Brain pericyte (primary cell): ENCODE measurements around the gene PHETA2.

Source experiments
- DNase-seq: peaks from one replicate; pipeline ENCODE4 v3.0.0-alpha.2; 2012; ENCODE audit warnings: low read depth, low spot score

PHETA2 gene, protein sequence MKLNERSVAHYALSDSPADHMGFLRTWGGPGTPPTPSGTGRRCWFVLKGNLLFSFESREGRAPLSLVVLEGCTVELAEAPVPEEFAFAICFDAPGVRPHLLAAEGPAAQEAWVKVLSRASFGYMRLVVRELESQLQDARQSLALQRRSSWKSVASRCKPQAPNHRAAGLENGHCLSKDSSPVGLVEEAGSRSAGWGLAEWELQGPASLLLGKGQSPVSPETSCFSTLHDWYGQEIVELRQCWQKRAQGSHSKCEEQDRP

DNA sequence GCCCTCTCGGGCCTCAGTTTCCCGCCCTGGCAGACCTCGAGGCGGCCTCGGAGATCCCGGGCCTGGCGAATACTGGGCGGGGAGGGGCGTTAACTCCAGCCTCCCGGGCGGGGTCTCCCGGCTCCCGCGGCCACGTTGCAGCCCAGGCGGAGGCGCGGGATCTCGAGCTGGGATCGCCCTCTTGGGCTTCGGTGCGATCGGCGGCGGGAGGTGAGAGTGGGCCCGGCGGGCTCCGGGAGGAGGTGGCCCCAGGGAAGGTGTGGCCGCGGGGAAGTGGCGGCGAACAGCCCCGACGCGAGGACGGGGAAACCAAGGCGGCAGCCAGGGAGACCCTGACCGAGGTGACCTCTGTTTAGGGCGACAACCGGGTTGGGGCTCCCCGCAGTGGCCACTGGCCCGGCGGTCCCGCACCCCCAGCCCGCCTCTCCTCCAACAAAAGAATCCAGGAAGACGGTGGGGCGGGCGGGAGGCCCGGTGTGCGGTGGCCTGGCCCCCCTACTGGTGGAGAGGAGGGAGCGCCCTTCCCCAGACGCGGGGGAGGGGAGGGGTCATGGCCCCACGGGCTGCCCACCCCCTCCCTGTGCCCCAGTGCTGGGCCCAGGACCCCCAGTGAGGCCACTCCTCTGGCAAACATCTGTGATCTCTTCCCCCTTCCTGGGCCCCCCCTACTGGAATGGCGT lies at the start of gene PHETA2:
Gene PHETA2, plus strand, starts transcription at position 117 of the 680 bp plus-strand sequence. CDS start 3,046 bp downstream, outside the sequence.
- no peak for DNase-seq

DNA sequence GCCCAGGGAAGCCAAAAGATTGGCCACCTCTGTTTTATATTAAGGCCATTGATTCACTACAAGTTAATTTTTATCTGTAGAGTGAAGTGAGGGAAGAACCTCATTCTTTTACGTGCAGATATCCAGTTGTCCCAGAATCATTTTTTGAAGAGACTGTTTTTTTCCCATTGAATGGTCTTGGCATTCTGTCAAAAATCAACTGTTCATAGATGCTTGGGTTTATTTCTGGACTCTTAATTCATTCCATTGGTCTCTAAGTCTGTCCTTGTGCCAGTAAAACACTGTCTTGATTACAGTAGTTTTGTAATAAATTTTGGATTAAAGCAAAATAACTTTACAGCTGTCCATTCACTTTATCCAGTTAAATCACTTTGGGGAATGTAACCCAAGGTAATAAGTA lies 48.6 kb upstream of the PHETA2 start:
- DNase-seq, result no peak

DNA sequence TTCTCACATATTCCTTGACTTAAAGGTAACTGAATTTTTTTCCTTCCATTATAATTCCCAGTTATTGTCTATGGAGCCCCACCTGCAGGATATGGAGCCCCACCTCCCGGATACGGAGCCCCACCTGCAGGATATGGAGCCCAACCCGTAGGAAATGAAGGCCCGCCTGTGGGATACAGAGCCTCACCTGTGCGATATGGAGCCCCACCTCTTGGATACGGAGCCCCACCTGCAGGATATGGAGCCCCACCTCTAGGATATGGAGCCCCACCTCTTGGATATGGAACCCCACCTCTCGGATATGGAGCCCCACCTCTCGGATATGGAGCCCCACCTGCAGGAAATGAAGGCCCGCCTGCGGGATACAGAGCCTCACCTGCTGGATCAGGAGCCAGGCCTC lies 47.3 kb upstream of the PHETA2 start:
- no peak for DNase-seq

DNA sequence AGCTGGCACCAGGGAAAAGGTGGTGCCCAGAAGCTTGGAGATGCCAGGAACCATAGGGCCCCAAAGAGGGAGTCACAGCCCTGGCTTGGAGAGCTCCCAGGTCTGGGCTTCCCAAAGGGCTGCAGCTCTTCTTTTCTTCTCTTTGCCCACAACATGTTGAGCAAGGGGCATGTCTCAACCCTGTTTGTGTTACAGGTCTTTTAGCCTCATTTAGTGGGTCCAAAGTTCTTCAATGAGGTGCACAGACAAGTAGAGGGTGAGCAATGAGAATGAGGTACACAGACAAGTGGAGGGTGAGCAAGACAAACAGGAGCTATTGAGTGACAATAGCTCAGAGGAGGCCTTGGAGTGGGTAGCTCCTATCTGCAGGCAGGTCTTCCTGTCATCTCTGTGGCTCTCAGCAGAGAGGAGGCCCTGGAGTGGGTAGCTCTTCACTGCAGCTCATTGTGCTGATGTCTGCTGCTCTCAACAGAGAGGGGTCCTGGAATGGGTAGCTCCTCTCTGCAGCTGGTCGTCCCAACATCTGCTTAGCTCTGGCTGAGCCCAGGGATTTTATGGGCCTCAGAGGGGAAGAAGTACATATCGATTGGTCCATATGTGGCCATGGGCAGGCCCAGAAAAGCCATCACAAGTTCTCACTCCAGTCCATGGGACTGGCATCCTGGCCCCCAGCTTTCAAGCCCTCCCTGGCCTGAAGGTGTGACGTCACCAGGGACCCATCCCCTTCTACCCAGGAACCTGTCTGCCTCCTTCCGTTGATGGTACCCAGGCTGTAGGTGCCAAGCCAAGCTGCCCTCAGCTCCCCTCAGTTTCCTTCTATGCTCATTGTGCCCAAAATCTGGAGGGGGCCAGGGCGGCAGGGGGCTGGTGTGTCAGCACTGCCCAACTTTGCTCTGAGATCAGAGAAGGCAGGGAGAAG lies 40.5 kb upstream of the PHETA2 start:
- no peak for DNase-seq

DNA sequence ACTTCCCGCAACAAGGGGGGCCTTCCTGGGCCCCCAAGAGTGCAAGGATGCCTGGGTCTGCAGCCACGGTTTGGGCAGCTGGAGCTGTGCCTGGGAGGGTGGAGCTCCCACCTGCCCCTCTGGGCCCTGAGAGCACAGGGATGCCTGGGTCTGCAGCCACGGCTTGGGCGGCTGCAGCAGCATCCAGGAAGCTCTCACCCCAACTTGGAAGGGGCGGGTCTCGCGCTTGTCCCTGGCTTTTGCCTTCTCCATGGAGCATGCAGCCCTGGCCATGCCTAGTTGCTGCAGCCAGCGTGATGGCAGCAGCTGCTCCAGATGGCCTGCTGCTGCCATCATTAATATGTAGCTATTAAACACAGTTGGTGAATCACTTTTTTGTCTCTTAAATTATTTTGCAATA lies 38.8 kb upstream of the PHETA2 start:
- no peak for DNase-seq

DNA sequence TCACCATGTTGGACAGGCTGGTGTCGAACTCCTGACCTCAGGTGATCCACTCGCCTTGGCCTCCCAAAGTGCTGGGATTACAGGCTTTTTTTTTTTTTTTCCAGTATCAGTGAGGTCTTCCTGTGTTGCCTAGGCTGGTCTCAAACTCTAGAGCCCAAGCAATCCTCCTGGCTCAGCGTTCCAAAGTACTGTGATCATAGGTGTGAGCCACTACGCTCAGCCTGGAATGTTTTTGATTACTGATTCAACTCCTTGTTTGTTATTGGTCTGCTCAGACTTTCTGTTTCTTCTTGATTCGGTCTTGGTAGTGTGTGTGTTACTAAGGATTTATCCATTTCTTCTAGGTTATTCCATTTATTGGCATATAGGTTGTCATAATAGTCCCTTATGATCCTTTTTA lies 34.8 kb upstream of the PHETA2 start:
- no peak for DNase-seq

DNA sequence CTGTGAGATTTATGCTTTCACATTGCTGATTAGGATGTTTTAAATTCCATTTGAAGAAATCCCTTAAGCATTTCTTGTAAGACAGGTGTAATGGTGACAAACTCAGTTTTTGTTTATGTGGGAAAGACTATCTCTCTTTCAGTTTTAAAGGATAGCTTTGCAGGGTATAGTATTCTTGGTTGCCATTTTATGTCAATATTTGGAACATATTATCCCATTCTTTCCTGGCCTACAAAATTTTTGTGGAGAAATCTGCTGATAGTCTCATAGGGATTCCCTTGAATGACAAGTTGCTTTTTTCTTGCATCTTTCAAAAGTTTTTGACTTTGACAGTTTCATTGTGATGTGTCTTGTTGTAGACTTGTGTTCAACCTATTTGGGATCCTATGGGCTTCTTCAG lies 32.3 kb upstream of the PHETA2 start:
- no peak for DNase-seq

DNA sequence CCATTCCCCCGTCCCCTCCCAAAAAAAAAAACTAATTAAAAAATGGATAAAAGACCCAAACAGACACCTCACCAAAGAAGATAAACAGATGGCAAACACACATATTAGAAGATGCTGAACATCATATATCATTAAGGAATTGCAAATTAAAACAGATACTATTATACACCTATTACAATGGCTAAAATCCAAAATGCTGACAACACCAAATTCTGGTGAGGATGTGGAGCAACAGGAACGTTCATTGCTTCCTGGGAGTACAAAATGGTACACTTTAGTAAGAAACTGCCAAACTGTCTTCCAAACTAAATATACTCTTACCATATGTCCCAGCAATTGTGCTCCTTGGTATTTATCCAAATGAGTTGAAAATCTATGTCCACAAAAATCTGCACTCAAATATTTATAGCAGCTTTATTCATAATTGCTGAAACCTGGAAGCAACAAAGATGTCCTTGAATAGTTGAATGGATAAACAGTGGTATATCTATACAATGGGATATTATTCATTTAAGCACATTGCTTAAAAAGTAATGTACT lies 23.3 kb upstream of the PHETA2 start:
- no peak for DNase-seq

DNA sequence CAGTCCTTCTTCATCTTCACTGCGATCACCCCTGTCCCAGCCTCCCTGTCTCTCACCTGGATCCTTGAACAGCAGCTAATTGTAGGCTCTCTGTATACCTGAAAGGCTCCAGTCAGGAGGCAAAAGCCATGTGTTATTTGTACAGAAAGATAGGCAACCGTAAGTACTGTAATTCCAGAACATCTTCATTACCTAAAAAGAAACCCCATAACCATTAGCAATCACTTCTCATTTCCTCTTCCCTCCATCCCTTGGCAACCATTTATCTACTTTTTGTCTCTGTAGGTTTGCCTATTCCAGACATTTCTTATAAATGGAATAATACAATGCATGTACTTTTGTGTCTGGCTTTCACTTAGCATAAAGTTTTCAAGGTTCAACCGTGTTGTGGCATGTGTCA lies 21.3 kb upstream of the PHETA2 start:
- DNase-seq, result no peak

DNA sequence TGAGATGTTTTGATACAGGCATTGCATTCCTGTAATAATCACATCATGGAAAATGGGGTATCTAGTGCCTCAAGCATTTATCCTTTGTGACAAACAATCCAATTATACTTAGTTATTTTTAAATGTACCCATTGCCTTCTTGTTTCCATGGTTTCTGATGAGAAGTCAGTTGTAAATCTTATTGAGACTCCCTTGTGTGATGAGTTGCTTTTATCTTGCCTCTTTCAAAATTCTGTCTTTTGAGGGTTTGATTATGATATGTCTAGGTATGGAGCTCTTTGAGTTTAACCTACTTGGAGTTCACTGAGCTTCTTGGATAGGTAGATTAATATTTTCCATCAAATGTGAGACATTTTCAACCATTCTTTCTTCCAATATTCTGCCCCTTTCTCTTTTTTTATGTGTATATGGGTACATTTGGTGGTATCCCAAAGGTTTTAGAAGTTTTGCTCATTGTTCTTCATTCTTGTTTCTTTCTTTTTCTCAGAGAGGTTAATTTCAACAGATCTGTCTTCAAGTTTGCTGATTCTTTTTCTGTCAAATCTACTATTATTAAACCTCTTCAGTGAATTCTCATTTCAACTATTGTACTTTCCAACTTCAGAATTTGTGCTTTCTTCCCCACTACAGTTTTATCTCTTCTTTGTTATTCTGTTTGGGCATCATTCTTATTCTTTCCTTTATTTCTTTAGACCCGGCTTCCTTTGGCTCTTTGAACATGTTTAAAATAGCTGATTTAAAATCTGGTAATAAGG lies 17.1 kb upstream of the PHETA2 start:
- no peak for DNase-seq

DNA sequence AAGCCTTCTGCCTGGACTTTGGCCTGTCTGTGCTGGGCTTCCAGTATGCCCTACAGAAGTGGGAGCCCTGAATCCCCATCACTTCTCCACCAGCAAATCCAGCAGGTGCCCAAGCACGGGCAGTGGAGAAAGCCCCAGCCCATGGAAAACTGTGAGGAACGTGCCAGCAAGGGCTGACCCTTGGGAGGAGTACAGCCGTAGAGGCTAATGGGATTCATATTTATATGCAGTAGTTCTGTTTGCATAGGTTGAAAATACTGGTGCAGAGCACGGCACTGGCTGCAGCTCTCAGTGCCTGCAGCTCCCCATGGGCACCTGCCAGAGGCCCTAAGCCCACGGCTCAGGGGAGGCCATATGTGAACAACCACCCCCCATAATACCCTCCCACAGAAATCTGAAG lies 13.6 kb upstream of the PHETA2 start:
- DNase-seq, result no peak

DNA sequence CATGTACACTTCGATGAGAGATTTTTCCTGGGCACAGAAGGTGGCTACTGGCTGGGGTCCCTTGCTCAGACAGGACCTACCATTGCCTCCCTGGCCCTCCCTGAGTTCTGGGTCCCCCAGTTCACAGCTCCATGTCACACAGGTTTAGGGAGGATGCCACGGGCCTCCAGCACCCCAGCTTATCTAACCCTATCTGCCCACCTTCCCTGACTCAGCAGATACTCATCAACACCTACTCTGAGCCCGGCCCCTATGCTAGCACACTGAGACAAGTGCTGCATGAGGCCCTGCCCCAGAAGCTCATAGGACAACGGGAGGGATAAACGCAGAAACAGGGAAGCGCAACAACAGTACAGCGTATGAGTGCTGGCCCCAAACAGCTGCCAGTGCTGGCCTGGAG lies 13.0 kb upstream of the PHETA2 start:
- no peak for DNase-seq

DNA sequence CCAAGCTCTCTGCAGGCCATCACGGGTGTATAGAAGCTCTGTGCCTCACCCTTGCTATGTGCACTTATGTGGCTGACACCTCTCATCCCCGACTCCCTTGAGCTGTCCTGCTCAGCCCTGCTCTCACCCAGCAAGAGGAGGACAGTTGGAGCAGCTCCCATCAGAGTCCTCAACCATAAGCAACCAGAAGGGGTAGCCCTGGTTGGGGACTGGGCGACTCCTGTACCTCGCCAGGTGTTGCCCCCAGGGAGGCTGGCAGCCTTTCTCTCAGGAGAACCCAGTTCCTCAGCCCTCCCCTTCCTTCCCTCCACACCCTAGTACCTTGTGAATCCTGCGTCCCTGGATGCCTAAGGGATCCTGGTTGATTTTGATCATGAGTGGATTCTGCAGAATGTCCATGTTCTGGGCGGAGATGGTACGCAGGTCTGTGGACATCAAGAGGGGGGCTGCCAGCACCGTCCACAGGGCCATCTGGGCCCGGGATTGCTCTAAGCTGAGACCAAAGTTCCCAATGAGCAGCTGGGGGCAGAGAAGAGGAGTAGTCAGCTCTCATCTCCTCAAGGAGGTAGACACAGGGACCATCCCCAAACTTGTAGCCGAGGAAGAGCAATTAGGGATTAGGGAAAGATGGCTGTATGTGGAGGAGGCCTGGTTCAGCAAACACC lies 11.4 kb upstream of the PHETA2 start:
- no peak for DNase-seq

DNA sequence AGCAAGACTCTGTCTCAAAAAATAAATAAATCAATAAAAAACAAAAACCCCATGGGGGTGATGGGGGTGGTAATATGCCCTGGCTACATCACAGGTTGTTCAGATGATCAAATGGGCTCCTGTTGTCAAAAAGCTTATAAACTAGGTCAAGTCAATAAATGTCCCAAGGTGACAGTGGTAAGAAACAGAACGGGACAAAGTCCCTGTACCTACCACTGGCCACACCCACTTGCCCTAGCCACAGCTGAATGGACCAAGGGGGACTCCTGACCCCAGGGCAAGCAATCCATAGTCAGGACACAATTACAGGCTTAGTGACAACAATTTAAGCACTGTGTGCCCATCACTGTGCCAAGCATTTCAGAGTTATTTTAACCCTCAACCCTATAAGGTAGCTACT lies 9.4 kb upstream of the PHETA2 start:
- DNase-seq, result no peak

DNA sequence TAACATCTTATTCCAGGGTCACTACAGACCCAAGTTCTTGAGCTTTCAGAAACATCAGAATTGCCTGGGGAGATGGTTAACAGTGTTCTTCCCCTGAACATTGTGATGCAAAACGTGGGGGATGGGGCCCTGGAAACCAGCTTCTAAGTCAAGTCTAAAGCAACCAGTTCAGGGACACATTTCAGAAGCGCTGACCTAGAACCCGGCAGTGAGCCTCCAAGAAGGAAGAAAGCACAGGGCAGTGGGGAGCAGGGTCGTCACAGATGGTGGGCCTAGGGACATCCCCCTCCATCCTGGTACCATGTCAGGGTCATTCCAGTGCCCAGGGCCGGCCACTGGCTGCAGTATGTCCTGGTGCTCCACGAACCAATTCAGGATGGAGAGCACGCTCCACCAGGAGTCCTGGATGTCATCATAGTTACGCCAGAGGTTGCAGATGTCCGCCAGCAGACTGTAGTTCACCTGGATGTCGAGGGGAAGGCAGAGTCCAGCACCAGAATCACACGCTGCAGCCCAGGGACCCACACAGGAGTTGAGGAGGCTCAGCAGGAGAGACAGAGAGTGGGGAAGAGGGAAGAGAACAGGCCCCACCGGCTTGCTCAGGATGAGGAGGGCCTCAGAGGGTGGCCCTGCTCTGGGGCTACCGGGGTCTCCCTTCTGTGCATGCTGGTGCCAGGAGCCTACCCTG lies 8.5 kb upstream of the PHETA2 start:
- no peak for DNase-seq

DNA sequence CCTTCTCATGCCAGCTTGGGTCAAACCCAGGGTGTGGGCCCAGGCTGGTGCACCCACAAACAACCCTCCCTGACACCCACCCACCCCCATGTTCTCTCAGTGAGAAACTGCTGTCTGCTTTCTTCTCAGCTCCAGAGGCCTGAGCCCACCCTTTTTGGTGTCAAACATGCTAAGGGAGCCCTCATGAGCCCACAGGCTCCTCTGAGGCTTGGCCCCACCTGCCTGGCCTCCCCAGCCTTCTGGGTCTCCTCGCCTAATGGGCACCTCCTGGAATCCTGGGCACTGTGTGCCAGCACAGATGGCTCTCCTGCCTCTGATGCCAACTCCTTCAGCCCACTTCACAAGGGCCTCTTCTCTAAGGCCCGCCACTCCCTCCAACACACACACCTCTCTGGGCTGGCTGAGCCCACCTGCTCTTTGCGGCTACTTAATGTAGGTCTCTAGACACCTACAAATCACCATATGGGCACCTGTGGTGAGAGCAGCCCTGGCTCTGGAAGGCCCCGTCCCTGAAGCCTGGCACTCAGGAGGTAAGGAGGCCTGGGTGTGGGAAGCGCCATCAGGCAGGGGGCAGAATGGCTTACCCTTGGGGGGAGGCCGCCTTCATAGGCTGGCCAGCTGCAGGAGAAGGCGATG lies 7.8 kb upstream of the PHETA2 start:
- DNase-seq, result no peak

DNA sequence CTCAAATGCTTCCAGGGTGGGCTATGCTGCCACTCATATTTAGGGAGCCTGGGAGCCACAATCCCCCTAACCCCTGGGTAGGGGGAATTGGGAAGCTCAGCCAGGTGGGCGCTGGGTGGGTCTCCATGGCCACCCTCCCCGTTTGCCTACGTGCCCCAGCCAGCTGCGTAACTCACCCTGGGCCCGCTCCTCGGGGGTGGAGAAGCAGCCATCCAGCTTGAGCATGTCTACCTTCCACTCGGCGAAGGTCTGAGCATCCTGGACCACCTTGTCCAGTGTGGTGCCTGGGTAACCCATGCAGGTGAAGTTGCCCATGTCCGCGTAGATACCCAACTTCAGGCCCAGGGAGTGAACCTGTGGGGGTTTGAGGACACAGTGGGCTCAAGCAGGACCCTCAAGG lies 7.1 kb upstream of the PHETA2 start:
- DNase-seq, result no peak

DNA sequence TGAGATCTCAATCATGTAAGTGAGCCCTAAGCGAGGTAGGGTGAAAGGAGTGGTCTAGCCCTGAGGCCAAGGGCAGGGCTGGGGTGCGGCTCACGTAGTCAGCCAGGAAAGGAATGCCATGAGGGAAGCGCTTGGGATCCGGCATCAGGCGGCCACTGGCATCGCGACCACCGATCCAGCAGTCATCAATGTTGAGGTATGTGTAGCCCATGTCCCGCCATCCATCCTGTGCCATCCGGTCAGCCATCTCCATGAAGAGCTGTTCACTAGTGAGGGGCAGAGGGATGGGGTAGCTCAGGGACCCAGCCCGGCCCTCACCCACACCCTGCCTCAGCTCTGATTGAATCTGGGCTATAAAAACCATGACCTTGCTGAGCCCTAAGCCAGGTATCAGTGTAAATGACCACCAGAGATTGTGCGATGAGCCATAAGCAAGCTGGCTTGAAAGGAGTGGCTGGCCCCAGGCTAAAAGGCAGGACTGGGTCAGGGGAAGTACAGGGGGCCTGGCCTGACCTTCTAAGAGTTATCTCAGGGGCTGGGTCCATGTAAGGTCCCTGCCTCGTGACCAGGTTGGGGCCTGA lies 6.3 kb upstream of the PHETA2 start:
- DNase-seq, result no peak

DNA sequence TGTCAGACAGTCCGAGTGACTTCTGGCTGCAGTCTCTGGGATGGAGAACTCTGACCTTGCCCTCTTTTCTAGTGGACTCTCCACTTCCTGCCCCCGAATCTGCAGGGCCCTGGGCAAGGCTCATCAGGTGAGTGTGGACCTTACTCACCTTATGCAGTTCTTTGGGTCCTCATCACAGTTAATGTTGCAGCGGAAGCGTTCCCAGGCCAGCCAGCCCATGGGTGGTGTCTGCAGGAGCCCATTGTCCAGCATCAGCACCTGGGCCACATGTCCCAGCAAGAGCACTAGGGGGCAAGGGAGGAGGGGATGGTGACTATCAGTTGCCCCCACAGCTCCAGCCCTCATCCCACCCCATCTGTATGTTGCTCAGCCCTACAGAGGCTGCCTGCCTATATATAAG lies 5.8 kb upstream of the PHETA2 start:
- DNase-seq, result no peak
